HL-60/S4 (cell line): ENCODE measurements around the gene PCSK6.
"Not testable (repeated sequence)": the region's sequence is repeated elsewhere in the genome, so short reads cannot be mapped to it uniquely, and the experiment has no call there.

Experiments
- in situ Hi-C: fragments of 300-500 bp; cut with MboI; formaldehyde crosslinking; loops from 2 replicates; pipeline ENCODE4 v1.14.3; 2022; ENCODE audit warnings: low sequenced_read_pairs

The PCSK6 gene

GRCh38 chr15:101433396-101433795 lies 56.1 kb downstream of the PCSK6 start:
- in situ Hi-C loops: no loop called here

GRCh38 chr15:101432982-101433381 lies 56.5 kb downstream of the PCSK6 start:
- in situ Hi-C loops: no loop called here

- in situ Hi-C loops: no loop called here
Measured at GRCh38 chr15:101431748-101432147, 57.8 kb downstream of the PCSK6 start.

GRCh38 chr15:101431301-101431700 lies 58.2 kb downstream of the PCSK6 start:
- in situ Hi-C loops: no loop called here

GRCh38 chr15:101429646-101430045 lies 59.9 kb downstream of the PCSK6 start:
- in situ Hi-C loops: no loop called here

GRCh38 chr15:101429191-101429590 lies 60.3 kb downstream of the PCSK6 start:
- in situ Hi-C loops: no loop called here

GRCh38 chr15:101428758-101429157 lies 60.7 kb downstream of the PCSK6 start:
- in situ Hi-C loops: no loop called here

GRCh38 chr15:101427606-101428487 lies 61.7 kb downstream of the PCSK6 start:
- in situ Hi-C loops: no loop called here

GRCh38 chr15:101426761-101427333 lies 62.7 kb downstream of the PCSK6 start:
- in situ Hi-C loops: no loop called here

- in situ Hi-C loops: no loop called here
Measured at GRCh38 chr15:101425787-101426365, 63.6 kb downstream of the PCSK6 start.

- in situ Hi-C loops: no loop called here
Measured at GRCh38 chr15:101424984-101425383, 64.5 kb downstream of the PCSK6 start.

GRCh38 chr15:101420232-101420631 lies 69.3 kb downstream of the PCSK6 start:
- in situ Hi-C loops: no loop called here

GRCh38 chr15:101416475-101416874 lies 73.0 kb downstream of the PCSK6 start:
- in situ Hi-C loops: not testable (repeated sequence)

GRCh38 chr15:101413239-101413638 lies 76.3 kb downstream of the PCSK6 start:
- in situ Hi-C loops: no loop called here

GRCh38 chr15:101411581-101411980 lies 77.9 kb downstream of the PCSK6 start:
- in situ Hi-C loops: no loop called here

GRCh38 chr15:101411085-101411484 lies 78.4 kb downstream of the PCSK6 start:
- in situ Hi-C loops: no loop called here

GRCh38 chr15:101410612-101411011 lies 78.9 kb downstream of the PCSK6 start:
- in situ Hi-C loops: no loop called here

- in situ Hi-C loops: no loop called here
Measured at GRCh38 chr15:101409621-101410020, 79.9 kb downstream of the PCSK6 start.

GRCh38 chr15:101407966-101408775 lies 81.3 kb downstream of the PCSK6 start:
- in situ Hi-C loops: no loop called here

GRCh38 chr15:101407439-101407838 lies 82.1 kb downstream of the PCSK6 start:
- in situ Hi-C loops: no loop called here

GRCh38 chr15:101406526-101407195 lies 82.8 kb downstream of the PCSK6 start:
- in situ Hi-C loops: no loop called here
